ENCODE results near the gene MCC.

- TF ChIP-seq GATA3 (IDR thresholded peaks at IDR 0.05; ENCODE audit: low read depth, low read length) (no peak), GATA2 (IDR thresholded peaks at IDR 0.05; ENCODE audit: low read depth, low read length) (no peak)
These were observed 24.1 kb upstream of the MCC start for GRCh38 chr5:113512341-113512740.
